ENCODE data around the gene ERMARD. TPM values are rescaled to one million over a fixed set of nuclear protein-coding genes. Genes with fewer than 3 reads are reported as not detected.

The ERMARD gene
- total RNA-seq, result 24.1 and 26.3 TPM in 2 replicates

DNA sequence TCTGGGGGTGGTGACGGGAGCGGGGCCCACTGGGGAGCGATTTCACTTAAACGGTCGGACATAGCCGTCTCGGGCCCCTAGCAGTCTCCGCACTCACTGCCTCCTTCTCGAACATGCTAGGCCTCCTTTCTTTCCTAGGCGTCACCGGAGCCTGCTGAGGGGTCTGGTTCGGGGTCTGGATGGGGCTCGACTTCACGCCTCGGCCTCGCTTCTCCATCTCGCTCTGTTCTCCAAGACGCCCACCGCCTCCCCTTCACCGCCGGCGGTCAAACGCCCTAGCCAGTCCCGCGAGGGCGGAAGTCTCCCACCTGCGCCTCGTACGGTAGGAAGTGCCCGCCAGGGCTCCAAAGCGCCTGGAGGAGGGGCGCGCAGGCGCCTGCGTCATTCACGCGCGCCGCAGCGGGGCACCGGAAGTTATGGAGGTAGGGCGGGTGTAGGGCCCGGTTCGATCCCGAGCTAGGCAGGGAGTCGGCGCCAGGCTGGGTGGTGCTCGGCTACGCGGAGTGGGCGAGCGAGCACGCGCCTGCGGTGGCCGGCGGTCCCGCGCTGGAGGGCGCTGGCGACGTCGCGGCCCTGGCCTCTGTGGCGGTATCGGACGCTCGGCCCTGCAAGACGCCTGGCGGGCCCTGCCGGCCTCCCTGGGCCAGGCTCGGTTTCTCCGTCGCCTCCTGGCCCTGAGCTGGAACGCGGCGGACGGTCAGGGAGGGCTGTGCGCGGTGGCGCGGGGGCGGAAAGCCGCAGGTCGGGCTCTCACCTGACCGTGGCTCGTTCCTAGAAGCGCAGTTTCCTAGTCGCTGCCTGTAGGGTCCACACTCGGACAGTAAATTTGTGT lies at the start of gene ERMARD, which contains the start of gene DYNLT2:
ERMARD (plus strand) TSS at position 381 of the 832 bp plus-strand sequence; CDS start at position 417, 36 bp downstream.
DYNLT2 (minus strand) TSS at position 331 of the 832 bp plus-strand sequence; CDS start at position 217, 114 bp downstream.

DNA sequence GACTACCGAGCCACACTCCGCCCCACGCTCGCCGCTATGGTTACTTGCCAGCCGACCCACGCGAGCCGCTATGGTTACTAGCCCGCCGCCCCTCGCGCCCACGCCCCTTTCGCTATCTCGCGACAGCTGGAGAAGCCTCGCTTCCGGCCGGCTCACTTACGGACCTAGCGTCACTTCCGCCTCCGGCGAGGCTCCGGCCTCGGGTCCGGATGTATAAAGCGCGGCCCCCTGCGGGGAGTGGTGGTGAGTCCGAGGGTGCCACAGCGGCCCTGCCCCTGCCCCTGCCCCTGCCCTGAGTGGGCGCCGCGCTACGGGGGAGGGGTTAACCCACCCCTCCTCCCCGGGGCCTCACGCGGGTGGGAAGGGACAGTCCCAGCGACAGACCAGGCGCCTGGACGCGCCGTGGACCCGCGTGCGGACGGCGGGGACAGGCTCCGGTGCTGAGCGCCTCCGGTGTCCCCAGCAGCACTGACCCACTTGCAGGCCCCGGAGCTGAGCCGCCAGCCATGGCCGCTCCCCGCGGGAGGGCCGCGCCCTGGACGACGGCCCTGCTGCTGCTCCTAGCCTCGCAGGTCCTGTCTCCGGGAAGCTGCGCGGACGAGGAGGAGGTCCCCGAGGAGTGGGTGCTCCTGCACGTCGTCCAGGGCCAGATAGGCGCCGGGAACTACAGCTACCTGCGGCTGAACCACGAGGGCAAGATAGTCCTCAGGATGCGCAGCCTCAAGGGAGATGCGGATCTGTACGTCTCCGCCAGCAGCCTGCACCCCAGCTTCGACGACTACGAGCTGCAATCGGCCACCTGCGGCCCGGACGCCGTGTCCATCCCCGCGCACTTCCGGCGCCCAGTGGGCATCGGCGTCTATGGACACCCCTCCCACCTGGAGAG lies 49.2 kb upstream of the ERMARD start, which contains the start of the genes C6orf120 and WDR27:
C6orf120 (plus strand) TSS at position 173 of the 886 bp plus-strand sequence; CDS start at position 507, 334 bp downstream.
WDR27 (minus strand) TSS at position 76 of the 886 bp plus-strand sequence. CDS start 13,024 bp downstream, outside the sequence.

DNA sequence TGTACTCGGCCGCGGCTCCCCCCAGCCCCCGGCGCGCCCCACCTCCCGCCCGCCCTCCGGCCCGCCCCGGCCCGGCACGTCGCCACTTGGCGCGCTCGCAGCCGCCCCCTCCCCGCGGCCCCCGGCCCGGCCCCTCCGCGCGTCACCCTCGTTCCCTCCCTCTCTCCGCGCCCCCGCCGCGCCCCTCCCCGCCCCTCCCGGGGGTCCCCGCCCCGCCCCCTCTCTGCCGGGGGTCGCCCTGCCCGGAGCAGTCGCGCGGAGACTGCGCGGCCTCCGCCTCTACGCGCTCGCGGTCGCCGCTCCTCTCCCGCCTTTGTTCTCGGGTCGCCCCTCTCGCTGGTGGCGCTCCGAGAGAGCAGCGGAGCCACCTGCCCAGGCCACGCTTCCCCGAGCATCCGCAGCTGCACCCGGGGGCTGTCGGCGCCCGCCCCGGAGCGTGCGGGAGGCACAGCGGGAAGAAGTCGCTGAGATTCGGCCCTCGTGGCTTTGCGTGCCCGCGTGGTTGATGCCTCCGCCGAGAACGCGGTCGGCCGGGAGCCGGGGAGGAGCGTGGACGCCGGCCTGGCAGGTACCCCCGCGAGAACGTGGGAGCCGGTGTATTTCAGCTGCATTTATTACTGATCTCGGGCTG lies 26.8 kb upstream of the ERMARD start, which contains the start of gene PHF10:
PHF10 (minus strand) TSS at position 7 of the 631 bp plus-strand sequence. CDS start 569 bp downstream, outside the sequence.

Other genes starting within 250 kb of the ERMARD start
- 10.9 and 11.1 TPM in 2 replicates for gene WDR27, start 49.6 kb upstream of the ERMARD start, total RNA-seq
- 19.0 and 28.8 TPM in 2 replicates for gene C6orf120, start 49.5 kb upstream of the ERMARD start, total RNA-seq
- 11.6 and 21.1 TPM in 2 replicates for gene PHF10, start 27.1 kb upstream of the ERMARD start, total RNA-seq
- gene DYNLT2, start 50 bp upstream of the ERMARD start, total RNA-seq, result 0.72 and 1.3 TPM in 2 replicates